Stomach (tissue), 4 donors: Measurements from ENCODE around the gene PHACTR3.

Experiments
- EP300 ChIP-seq: sonication (generic); formaldehyde crosslinking; IDR thresholded peaks from one replicate; pipeline ENCODE4 v1.6.1; 2017; ENCODE audit warnings: antibody characterized with exemption
- POLR2AphosphoS5 ChIP-seq, 3 donors: sonication (generic); formaldehyde crosslinking; IDR thresholded peaks; one replicate each; pipeline ENCODE4 v1.6.1; 2016; ENCODE audit warnings: antibody characterized with exemption in 3 of 3
- TF ChIP-seq, protein P1 (sequence below), 7 experiments: fragments of 450-650 bp in 4 of 7; fragments of 200-600 bp in 3 of 7; sonication (generic) in 3 of 7; IDR thresholded peaks; one replicate each; pipeline ENCODE4 v1.5.1; 2016 to 2019; ENCODE audit warnings: antibody characterized with exemption in 7 of 7, control low read depth in 2 of 7, mild to moderate bottlenecking in 1 of 7

- TF ChIP-seq, protein P1, sequence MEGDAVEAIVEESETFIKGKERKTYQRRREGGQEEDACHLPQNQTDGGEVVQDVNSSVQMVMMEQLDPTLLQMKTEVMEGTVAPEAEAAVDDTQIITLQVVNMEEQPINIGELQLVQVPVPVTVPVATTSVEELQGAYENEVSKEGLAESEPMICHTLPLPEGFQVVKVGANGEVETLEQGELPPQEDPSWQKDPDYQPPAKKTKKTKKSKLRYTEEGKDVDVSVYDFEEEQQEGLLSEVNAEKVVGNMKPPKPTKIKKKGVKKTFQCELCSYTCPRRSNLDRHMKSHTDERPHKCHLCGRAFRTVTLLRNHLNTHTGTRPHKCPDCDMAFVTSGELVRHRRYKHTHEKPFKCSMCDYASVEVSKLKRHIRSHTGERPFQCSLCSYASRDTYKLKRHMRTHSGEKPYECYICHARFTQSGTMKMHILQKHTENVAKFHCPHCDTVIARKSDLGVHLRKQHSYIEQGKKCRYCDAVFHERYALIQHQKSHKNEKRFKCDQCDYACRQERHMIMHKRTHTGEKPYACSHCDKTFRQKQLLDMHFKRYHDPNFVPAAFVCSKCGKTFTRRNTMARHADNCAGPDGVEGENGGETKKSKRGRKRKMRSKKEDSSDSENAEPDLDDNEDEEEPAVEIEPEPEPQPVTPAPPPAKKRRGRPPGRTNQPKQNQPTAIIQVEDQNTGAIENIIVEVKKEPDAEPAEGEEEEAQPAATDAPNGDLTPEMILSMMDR (IDR thresholded peaks at IDR 0.05), result no peak
- no peak for TF ChIP-seq EP300
- TF ChIP-seq POLR2AphosphoS5 (IDR thresholded peaks at IDR 0.05), result no peak
Measured at GRCh38 chr20:59573837-59574236, 30.5 kb upstream of the PHACTR3 start.
